HG03469 (cell line): ENCODE results near the gene MOGAT1.
A peak's percentile ranks its signal among the peaks of the same experiment; 100 is the strongest.
"Not testable (repeated sequence)": the region's sequence is repeated elsewhere in the genome, so short reads cannot be mapped to it uniquely, and the experiment has no call there.

Source experiments
- ATAC-seq: cut with Tn5 transposase; IDR thresholded peaks from one replicate; pipeline ENCODE4 v1.9.1; 2021; ENCODE audit warnings: mild to moderate bottlenecking, moderate library complexity, moderate number of reproducible peaks; ENCODE audit not compliant: unreplicated experiment

MOGAT1 gene

DNA sequence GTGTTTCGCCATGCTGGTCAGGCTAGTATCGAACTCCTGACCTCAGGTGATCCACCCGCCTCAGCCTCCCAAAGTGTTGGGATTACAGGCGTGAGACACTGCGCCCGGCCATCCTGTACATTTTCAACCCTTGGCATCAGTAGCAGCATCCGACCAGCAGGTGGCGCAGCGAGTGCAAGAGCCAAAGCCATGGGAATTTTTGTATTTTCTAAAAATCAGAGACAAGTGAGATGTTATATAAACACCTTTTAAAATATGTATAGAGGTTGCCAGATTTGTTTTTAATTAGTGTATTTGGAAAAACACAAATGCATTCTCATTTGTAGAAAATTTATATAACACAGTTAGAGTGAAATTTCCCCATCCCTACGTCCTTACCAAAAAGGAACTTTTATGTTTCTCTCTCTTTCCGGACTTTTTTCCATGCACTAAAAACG is 36.8 kb downstream of the MOGAT1 start:
- ATAC-seq: no peak

GRCh38 chr2:222709191-222709891 is 37.9 kb downstream of the MOGAT1 start:
- ATAC-seq: peak; percentile 57

DNA sequence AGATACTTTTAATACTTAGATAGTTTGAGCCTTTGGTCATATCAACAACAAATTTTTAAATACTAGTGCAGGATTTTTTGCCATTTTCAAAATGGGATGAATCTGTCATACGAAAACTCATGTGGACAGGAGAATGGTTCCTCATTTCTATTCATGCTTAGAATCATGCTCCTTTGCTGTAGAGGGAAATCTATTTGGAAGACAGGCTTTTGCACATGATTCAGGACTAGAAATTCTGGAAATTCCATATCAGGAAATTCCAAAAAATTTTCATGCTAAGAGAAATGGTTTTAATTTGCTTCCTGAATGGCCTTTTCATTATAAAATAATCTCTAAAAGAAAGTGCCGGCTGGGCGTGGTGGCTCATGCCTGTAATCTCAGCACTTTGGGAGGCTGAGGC is 39.3 kb downstream of the MOGAT1 start:
- ATAC-seq: no peak

DNA sequence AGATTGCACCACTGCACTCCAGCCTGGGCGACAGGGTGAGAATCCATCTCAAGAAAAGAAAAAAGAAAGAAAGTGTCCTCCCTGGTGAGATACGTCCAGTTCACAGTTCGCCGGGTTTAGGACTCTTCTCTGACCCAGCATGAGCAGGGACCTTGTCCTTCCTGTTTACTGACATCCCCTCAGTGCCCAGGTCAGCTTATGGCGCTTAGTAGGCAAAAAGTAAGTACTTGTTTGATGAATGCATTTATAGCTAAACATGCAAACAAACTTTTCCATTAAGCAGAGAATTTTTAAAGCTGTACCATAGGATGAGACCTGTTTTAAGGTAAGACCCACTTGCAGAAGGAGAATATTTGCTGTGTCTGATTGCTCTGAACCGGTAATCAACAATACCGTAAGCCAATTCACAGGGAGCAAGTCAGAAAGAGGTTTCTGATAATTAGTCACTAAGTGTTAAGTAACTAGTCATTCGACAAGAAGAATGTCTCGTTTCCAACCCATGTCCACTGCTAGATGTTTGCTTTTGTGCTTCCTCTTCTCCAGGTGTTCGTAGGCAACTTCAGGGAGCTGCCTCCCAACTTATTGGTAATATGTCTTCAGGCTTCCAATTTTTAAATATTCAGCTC is 40.0 kb downstream of the MOGAT1 start:
- no peak for ATAC-seq

DNA sequence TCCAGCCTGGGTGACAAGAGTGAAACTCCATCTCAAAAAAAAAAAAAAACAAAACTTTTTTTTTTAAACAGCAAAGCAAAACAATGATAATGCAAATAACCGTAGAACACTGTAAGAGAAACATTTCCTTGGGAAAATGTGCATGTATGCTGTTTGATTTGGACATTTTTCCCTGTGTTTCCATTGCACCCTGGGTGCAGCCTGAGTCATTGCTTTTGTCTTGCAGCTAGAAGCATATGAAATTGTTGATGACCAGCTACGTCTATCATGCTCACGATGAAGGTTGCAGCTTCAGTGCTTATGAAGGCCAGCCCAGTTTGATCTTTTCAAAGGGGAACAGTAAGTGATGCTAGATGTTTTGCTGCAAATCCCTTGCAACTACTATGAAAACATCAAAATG is 41.5 kb downstream of the MOGAT1 start:
- no peak for ATAC-seq

DNA sequence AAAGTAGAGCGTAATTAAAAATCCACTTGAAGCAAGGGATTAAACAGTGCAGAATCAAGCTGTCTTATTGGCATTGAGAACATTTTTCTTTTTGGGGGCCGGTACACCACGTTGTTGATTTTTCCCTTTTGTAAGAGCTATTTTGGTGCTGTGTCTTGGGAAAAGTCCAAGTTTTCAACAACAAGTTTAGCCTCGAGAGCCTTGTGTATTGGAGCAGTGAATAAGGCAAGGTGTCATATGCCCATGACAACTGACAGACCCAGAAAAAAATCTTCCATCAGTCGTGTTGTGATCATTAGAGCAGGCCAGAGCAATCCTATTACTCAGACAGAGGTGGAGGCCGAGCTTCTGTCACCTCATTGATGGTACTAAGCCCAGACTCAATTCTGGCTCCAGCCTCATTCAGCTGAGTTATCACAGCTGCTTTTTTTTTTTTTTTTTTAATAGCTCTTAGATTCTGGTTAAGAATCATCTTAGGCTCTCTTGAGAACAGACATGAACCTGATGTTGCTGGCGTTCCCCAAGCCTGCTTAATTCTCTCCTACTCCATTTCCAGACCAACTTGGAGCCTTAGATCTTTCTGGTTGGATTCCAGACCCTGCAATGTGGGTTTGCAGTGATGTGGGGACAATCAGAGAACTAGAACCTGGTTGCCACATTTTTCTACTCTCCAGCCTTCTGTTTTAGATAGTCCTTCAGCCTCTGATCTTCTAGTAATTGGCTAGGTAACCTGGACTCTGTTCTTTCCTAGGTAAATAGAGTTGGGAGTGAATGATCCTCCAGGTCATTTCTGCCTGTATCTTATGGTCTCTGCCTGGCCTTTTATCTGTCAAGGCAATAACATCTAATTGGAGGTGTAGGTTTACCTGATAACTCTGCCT is 43.1 kb downstream of the MOGAT1 start:
- no peak for ATAC-seq

GRCh38 chr2:222715742-222716141 is 44.3 kb downstream of the MOGAT1 start:
- ATAC-seq: no peak

GRCh38 chr2:222719787-222720186 is 48.3 kb downstream of the MOGAT1 start:
- ATAC-seq: not testable (repeated sequence)

DNA sequence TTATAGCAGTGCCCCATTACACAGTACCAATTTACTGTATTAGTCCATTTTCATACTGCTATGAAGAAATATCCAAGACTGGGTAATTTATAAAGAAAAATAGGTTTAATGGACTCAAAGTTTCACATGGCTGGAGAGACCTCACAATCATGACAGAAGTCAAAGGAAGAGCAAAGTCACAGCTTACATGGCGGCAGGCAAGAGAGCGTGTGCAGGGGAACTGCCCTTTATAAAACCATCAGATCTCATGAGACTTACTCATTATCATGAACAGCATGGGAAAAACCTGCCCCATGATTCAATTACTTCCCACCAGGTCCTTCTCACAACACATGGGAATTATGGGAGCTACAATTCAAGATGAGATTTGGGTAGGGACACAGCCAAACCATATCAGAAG is 50.1 kb downstream of the MOGAT1 start:
- ATAC-seq: not testable (repeated sequence)

GRCh38 chr2:222722327-222722946 is 51.0 kb downstream of the MOGAT1 start:
- ATAC-seq: peak; percentile 99

- no peak for ATAC-seq
Measured at GRCh38 chr2:222724208-222724607, 52.8 kb downstream of the MOGAT1 start.

DNA sequence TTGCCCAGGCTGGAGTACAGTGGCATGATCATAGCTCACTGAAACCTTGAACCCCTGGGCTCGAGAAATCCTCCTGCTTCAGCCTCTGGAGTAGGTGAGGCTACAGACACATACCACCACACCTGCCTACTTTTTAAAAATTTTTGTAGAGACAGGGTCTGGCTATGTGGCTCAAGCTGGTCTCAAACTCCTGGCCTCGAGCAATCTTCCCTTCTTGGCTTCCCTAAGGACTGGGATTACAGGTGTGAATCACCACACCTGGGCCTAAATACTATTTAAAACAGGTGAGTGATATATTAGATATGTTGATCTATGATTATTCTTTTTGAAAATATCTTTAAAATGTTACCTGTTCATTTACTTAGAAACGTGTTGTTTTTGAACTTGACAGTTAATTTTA is 57.2 kb downstream of the MOGAT1 start:
- no peak for ATAC-seq

DNA sequence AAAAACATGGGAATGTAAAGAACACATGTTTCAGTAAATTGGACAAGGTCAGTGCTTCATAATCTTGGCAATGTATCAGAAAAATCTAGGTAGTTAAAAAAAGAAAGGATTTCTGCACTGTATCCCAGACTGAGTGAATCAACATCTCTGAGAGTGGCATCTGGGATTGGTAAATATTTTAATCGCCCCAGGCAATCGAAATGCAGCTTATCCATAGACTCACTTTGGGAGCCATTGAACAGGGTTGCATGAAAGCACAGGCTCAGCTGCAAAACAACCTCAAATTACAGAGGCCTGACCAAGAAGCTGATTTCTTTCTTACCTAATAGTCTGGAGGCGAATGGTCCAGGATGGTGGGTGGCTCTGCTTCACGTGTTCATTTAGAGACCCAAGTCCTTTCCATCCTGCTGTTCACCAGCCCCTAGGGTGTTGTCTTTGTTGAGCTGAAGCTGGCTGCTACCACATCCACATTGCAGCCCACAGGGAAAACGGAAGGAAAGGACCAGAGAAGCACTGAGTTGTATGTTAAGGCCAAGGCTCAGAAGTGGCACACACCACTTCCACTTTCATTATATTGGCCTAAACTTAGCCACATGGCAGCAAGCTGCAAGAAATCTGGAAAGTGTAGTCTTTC is 59.0 kb downstream of the MOGAT1 start:
- peak; percentile 40 for ATAC-seq

- no peak for ATAC-seq
Measured at GRCh38 chr2:222731201-222731621, 59.8 kb downstream of the MOGAT1 start.

- ATAC-seq: no peak
Measured at GRCh38 chr2:222732489-222733178, 61.2 kb downstream of the MOGAT1 start.

DNA sequence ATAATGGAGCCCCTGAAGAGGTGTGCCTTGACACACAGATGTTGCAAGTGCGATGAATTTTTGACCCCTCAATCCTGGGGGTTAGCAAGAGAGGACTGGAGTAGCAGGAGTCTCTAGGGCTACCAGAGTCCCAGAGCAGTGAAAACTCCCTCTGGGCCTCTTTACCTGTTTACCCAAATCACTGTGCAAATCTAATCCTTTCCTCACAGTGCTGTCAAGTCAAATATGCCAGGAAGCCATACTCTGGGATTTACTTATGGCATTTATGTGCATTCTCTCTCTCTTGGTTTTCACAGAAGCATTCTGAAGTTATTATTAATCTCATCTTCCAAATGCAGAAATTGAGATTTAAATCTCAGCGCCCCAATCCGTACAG is 62.0 kb downstream of the MOGAT1 start:
- ATAC-seq: no peak

DNA sequence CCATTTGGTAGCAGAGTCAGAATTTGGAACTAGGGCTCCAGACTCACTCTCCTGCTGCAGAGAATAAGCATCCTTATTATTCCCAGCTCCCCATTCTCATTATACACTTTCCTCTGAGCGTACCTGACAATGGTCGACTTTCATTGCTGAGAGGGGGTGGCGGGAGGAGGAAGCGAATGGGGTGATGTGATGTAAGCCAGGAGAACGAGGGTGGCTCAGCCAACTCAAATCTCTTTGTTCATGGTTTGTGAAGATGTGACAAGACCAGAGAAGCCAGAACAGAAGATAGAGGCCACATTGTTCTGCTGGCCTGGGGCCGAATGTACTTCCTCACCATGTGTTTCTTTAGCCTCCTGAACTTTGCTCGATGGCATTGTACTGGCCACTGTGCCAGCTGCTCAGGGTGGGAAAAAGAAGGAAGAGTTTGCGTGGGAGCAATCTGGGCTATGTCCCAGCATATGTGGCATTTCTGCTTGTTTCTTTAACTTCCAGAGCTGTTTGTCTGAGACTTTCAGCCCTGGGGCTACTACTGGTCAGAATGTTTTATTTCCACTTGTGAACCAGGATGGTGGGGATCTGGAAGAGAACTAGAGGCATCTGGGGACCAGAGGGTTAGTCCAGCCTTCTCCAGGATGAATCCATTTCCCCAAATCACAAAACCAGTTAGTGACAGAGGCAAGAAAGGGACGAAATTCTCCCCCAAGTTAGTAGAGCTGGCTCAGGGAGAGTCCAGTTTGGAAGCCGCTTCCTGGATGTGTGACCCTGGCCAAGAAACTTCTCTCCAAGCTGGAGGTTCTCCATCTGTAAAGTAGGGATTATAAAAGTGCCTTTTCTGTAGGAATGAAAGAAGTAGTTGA is 62.6 kb downstream of the MOGAT1 start:
- ATAC-seq: no peak

DNA sequence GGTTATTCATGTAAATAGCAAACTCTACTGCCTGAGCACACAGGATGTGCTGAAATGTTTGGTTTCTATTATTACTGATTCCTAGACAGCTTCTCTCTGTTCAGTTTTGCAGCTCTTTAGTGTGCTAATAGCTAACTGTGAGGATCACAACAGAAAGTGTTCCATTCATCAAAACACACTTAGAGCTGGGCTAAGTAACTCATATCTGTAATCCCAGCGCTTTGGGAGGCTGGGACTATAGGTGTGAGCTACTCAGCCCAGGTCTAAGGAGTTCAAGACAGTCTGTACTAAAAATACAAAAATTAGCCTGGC is 63.2 kb downstream of the MOGAT1 start:
- peak; percentile 80 for ATAC-seq

DNA sequence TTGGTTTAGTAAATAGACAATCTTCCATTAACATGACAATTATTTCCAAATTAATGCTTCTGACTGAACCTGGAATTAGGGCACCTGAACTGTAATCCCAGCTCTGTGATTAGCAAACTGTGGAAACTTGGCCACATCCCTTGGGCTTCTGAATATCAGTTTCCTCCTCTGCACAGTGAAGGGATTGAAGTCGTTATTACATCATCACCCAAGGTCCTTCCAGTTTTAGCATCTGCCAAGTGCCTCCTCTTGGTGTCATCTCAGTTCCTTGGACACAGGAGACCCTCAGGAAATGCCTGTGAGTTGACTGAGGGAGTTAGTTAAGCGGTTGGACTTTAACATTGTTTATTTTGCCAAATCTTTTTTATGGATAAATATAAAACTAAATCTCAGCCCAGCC is 64.8 kb downstream of the MOGAT1 start:
- no peak for ATAC-seq
